Neural crest cell (in vitro differentiated cells): Measurements from ENCODE around the gene MYO5B. TPM values are rescaled to one million over a fixed set of nuclear protein-coding genes. Genes with fewer than 3 reads are reported as not detected.

ENCODE experiments used
- DNase-seq: peaks from one replicate; pipeline ENCODE4 v3.0.0; 2021; ENCODE audit warnings: low read depth, mixed read lengths, low spot score
- H3K27ac Mint-ChIP-seq: one replicate; pipeline ENCODE4 v1.8.0; 2021; ENCODE audit warnings: mild to moderate bottlenecking, mixed read lengths; ENCODE audit not compliant: unreplicated experiment
- H3K27me3 Mint-ChIP-seq: 2 replicates; pipeline ENCODE4 v1.8.0; 2021; ENCODE audit warnings: low read depth, mild to moderate bottlenecking, mixed read lengths
- H3K36me3 Mint-ChIP-seq: 2 replicates; pipeline ENCODE4 v1.8.0; 2021; ENCODE audit warnings: low read depth, mild to moderate bottlenecking, mixed read lengths
- H3K4me1 Mint-ChIP-seq: 2 replicates; pipeline ENCODE4 v1.8.0; 2021; ENCODE audit warnings: mixed read lengths
- H3K4me3 Mint-ChIP-seq: one replicate; pipeline ENCODE4 v1.8.0; 2021; ENCODE audit warnings: mild to moderate bottlenecking, mixed read lengths
- H3K9me3 Mint-ChIP-seq: 2 replicates; pipeline ENCODE4 v1.8.0; 2021; ENCODE audit warnings: mixed read lengths
- CTCF ChIP-seq: fragments of 200-600 bp; sonication (generic); conservative IDR thresholded peaks from 2 replicates; pipeline ENCODE4 v1.5.0; 2021; ENCODE audit warnings: antibody characterized with exemption, mild to moderate bottlenecking
- total RNA-seq: library from RNA; stranded (reverse); gene quantifications from 2 replicates; pipeline ENCODE4 v1.2.1, GENCODE V29; 2021

Gene MYO5B
- total RNA-seq, 1 donor from 2014 or later, result 0.40 TPM

DNA sequence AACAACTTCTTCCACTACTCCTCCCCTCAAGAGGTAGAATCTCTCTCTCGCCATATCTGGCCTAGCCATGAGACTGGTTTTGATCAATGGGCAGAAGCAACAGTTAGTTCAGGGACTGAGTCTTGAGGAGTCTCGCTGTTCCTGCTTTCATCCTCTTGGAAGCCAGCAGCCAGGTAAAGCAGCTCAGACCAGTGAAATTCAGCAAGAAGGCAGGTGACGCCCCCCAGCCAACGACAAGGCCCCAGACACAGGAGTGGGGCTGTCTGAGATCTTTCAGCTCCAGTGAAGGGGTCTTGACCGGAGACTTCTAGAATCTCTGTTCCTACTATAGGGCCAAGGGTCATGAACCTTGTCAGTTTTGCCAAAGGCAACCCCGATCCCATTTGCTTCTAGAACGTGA lies 341.9 kb downstream of the MYO5B start:
- Mint-ChIP-seq H3K4me1 (no peaks in the 10 kb centered on the region), H3K4me3 (no peak overlapping the region), H3K27me3 (peaks cover 5% of the 10 kb centered on the region), H3K27ac (no peak overlapping the region), H3K9me3 (no peaks in the 10 kb centered on the region), H3K36me3 (no peaks in the 10 kb centered on the region)
- no peak for DNase-seq
- TF ChIP-seq CTCF, result no peak

- peaks cover 1% of the 10 kb centered on the region for H3K4me1 Mint-ChIP-seq
- no peak overlapping the region for H3K27ac Mint-ChIP-seq
- DNase-seq, result no peak
- no peaks in the 10 kb centered on the region for H3K9me3 Mint-ChIP-seq
- no peak for TF ChIP-seq CTCF
- H3K36me3 Mint-ChIP-seq, result no peaks in the 10 kb centered on the region
- H3K27me3 Mint-ChIP-seq, result peaks cover 5% of the 10 kb centered on the region
- no peak overlapping the region for H3K4me3 Mint-ChIP-seq
These were observed 343.3 kb downstream of the MYO5B start for GRCh38 chr18:49851624-49852023.

- H3K27ac Mint-ChIP-seq, result no peak overlapping the region
- peaks cover 6% of the 10 kb centered on the region for H3K4me1 Mint-ChIP-seq
- no peak overlapping the region for H3K4me3 Mint-ChIP-seq
- no peaks in the 10 kb centered on the region for H3K36me3 Mint-ChIP-seq
- no peak for DNase-seq
- TF ChIP-seq CTCF, result no peak
- peaks cover 5% of the 10 kb centered on the region for H3K27me3 Mint-ChIP-seq
- H3K9me3 Mint-ChIP-seq, result no peaks in the 10 kb centered on the region
These were observed 344.3 kb downstream of the MYO5B start for GRCh38 chr18:49850636-49851035.

DNA sequence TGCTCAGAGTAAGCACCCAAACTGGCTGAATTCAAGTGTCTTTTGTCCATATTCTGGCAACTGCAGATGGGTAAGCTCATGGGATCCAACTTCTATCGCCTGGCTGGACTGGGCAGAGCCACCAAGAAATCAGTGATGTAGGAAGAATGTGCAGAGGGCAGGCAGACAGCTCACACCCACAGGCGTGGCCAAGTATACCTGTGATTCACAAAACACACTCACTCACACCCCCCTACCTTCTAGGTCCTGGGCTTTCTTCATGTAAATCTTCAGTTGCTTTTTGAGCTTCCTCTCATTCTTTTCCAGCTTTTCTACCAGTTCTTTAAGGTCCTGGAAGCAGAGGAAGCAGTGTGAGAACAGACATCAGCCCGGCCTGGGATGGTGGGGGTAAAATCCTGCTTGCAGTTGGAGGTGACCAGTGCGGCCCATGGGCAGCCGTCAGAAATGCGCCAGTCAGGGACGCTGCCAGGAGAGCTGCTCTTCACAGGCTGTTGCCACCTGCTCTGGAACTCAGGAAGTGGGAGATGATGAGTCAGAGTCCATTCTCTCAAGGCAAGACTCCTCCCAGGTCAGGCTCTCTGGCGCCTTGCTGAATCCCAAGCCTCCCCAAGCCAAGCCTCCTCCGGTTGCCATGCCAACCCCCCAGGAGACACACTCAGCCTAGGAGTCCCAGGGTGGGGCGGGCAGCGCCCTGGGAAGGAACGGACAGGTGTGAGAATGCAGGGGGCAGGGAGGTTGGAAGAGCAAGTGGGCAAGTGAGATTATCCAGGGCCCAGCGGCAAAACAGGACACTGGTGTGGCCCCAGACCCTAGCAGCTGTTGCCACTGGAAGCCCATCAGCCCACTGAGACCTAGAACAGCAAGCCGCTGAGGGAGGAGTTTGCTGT lies 345.4 kb downstream of the MYO5B start:
- Mint-ChIP-seq H3K27ac (no peak overlapping the region), H3K9me3 (no peaks in the 10 kb centered on the region), H3K27me3 (peaks cover 5% of the 10 kb centered on the region), H3K4me1 (peaks cover 6% of the 10 kb centered on the region), H3K36me3 (no peaks in the 10 kb centered on the region), H3K4me3 (no peak overlapping the region)
- DNase-seq, result no peak
- no peak for TF ChIP-seq CTCF

- H3K27ac Mint-ChIP-seq, result no peak overlapping the region
- DNase-seq, result no peak
These were observed 346.8 kb downstream of the MYO5B start for GRCh38 chr18:49848115-49848514.

More at GRCh38 chr18:49848115-49848514, 346.8 kb downstream of the MYO5B start:
- H3K27me3 Mint-ChIP-seq, result peaks cover 5% of the 10 kb centered on the region
- TF ChIP-seq CTCF, result no peak
- H3K36me3 Mint-ChIP-seq, result no peaks in the 10 kb centered on the region
- no peaks in the 10 kb centered on the region for H3K9me3 Mint-ChIP-seq
- H3K4me3 Mint-ChIP-seq, result no peak overlapping the region
- H3K4me1 Mint-ChIP-seq, result peaks cover 6% of the 10 kb centered on the region
